ENCODE measurements around the gene SHOC2.

DNA sequence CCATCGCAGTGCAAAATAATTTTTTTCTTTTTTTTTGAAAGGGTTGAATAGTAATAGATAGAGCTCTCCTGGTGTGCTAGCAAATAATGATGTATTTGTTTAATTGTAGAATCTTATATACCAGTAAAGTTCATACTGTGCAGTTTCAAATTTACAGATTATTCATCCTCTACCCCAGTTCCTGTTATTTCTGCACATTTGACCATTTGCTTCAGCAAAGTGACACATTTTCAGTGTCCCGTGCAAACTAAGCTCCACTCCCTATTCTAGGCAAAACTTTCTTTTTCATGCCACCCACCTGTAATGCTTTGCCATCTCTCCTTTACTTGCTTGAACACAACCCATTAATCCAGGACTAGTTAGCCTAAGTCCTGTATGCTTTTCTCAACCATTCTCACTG is 43.0 kb downstream of the SHOC2 start:
- TF ChIP-seq, protein P1, sequence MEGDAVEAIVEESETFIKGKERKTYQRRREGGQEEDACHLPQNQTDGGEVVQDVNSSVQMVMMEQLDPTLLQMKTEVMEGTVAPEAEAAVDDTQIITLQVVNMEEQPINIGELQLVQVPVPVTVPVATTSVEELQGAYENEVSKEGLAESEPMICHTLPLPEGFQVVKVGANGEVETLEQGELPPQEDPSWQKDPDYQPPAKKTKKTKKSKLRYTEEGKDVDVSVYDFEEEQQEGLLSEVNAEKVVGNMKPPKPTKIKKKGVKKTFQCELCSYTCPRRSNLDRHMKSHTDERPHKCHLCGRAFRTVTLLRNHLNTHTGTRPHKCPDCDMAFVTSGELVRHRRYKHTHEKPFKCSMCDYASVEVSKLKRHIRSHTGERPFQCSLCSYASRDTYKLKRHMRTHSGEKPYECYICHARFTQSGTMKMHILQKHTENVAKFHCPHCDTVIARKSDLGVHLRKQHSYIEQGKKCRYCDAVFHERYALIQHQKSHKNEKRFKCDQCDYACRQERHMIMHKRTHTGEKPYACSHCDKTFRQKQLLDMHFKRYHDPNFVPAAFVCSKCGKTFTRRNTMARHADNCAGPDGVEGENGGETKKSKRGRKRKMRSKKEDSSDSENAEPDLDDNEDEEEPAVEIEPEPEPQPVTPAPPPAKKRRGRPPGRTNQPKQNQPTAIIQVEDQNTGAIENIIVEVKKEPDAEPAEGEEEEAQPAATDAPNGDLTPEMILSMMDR (IDR thresholded peaks at IDR 0.05): no peak
- TF ChIP-seq POLR2A (IDR thresholded peaks at IDR 0.05): no peak
